ENCODE data around the gene PRDM15.

- no peak for TF ChIP-seq POLR2AphosphoS5 (IDR thresholded peaks at IDR 0.05; ENCODE audit: low read depth, low read length)
- no peak for TF ChIP-seq CTCF (IDR thresholded peaks at IDR 0.05 in 2 of 3, conservative IDR thresholded peaks at IDR 0.05 in 1 of 3; ENCODE audit: borderline replicate concordance in 1 of 3, insufficient read depth in 1 of 3, low read depth in 2 of 3, low read length in 2 of 3)
- no peak for TF ChIP-seq POLR2A (IDR thresholded peaks at IDR 0.05; ENCODE audit: borderline replicate concordance, extremely low read depth, insufficient read depth, insufficient read length)
- TF ChIP-seq EZH2phosphoT487 (IDR thresholded peaks at IDR 0.05; ENCODE audit: borderline replicate concordance), result no peak
- no peak for TF ChIP-seq RAD21 (IDR thresholded peaks at IDR 0.05; ENCODE audit: low read depth)
- TF ChIP-seq MAX (IDR thresholded peaks at IDR 0.05), result no peak
- no peak for TF ChIP-seq EZH2 (IDR thresholded peaks at IDR 0.05)
- TF ChIP-seq ATF3 (IDR thresholded peaks at IDR 0.05), result no peak
- TF ChIP-seq ZNF274 (IDR thresholded peaks at IDR 0.05; ENCODE audit: low read depth, low read length), result no peak
Observed at GRCh38 chr21:41808846-41809245, 70.3 kb downstream of the PRDM15 start.
